Measurements from ENCODE around the gene F8A1.

DNA sequence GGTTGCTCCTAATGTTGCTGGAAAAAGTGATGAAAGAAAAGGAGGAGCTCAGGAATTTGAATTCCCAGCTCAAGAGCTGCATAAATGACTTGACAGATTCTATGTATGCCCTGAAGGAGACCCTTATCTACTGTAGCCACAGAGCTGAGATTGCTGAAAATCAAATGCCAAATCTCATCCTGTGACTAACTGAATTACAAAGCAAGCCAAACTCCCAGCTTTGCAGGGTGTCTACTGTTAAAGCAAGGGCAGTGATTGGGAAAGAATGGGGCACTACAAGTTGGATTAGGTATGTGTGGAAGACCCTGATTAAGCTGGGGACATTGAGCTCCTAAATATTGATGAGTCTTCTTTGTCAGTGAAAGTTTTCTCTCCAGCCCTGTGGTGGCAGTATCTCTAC lies 30.9 kb upstream of the F8A1 start:
- TF ChIP-seq POLR2A (IDR thresholded peaks at IDR 0.05): no peak
- TF ChIP-seq, protein P1, sequence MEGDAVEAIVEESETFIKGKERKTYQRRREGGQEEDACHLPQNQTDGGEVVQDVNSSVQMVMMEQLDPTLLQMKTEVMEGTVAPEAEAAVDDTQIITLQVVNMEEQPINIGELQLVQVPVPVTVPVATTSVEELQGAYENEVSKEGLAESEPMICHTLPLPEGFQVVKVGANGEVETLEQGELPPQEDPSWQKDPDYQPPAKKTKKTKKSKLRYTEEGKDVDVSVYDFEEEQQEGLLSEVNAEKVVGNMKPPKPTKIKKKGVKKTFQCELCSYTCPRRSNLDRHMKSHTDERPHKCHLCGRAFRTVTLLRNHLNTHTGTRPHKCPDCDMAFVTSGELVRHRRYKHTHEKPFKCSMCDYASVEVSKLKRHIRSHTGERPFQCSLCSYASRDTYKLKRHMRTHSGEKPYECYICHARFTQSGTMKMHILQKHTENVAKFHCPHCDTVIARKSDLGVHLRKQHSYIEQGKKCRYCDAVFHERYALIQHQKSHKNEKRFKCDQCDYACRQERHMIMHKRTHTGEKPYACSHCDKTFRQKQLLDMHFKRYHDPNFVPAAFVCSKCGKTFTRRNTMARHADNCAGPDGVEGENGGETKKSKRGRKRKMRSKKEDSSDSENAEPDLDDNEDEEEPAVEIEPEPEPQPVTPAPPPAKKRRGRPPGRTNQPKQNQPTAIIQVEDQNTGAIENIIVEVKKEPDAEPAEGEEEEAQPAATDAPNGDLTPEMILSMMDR (IDR thresholded peaks at IDR 0.05): no peak
